ENCODE data around the gene RPL36.
"Not testable (repeated sequence)": the region's sequence is repeated elsewhere in the genome, so short reads cannot be mapped to it uniquely, and the experiment has no call there.

The RPL36 gene

DNA sequence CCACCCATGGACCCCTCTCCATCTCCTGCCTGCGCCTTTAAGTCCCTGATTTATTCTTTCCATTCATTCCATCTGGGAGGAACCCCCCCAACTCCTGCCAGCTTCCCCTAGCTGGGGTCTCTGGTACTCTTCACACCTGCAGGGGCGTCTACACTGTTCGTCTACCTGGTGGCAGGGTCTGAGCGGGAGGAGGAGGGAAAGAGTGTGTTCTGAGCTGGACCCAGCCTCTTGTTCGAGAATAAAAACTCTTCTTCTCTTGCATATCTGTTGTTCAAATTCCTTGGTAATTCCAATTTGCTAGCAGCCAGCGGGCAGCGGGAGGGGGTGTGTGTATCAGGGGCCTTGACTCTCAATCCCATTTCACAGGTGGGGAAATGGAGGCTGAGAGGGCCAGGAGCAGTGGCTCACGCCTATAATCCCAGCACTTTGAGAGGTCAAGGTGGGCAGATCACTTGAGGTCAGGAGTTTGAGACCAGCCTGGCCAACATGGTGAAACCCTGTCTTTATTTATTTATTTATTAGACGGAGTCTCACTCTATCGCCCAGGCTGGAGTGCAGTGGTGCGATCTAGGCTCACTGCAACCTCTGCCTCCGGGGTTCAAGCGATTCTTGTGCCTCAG, 1.7 kb upstream of the RPL36 start:
- in situ Hi-C loops (cut with MboI; ENCODE audit: low sequenced_read_pairs), result not testable (repeated sequence)

- in situ Hi-C loops (cut with MboI; ENCODE audit: low sequenced_read_pairs), result no loop called here
These were observed 1.1 kb downstream of the RPL36 start for GRCh38 chr19:5690955-5691821.

DNA sequence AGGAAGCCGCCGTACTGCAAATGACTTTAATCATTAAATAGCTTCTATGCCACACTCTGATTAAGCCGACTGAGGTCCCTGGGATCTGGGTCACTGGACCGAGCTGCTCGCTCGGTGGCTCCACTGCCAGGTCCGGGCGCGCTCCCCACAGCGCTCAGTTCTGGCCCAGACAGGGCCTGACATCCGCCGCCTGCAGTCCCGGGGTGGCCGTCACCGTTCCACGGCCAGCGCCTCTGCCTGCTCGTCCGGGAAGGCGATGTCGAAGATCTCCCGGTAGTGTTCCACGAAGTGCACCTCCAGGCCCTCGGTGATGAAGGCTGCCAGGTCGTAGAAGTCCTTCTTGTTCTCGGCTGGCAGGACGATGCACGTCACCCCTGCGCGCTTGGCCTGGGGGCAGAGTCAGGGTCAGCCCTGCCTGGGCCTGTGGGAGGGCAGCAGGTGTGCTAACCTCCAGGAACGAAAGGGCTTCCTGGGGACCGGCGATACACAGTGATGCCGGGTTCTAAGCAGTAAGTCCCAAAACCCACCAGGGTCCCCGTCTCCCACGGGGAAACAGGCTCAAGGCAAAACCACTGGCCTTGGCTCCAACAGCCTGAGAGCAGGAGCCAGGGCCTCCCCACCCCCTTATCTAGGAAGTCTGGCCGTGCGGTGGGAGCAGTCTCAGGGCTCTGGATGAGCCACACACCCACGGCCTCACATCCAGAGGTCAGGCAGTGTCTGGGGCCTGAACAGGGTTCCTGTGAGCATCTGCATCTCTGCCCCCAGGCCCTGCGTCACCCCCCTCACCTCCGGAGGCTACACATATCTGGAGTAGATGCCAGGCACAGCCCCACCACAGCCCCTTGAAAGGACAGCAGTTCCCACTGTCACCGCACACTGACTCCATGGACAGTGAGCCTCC, 2.0 kb downstream of the RPL36 start:
- in situ Hi-C loops (cut with MboI; ENCODE audit: low sequenced_read_pairs), result no loop called here

DNA sequence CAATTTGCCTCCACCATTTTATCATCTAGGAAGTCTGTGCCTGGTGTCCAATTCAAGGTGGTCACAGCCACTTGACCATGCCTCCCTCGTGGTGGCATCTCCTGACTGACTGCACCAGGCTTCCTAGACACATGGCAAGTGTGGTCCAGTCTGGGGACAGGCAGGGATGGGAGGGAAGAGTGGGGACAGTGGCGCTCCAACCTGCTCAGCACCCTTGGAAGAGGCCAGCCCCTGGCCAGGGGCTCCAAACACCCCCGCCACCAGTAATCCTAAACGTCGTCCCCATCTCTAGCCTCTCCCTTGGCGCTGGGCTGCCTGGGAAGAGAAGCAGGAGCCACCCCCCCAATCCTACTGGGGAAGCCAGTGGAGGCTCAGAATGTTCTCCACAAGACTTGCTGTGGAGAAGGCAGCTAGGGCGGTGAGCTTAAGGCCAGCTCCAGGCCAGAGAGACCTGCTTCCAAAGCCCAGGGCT, 2.7 kb downstream of the RPL36 start:
- in situ Hi-C loops (cut with MboI; ENCODE audit: low sequenced_read_pairs), result no loop called here

DNA sequence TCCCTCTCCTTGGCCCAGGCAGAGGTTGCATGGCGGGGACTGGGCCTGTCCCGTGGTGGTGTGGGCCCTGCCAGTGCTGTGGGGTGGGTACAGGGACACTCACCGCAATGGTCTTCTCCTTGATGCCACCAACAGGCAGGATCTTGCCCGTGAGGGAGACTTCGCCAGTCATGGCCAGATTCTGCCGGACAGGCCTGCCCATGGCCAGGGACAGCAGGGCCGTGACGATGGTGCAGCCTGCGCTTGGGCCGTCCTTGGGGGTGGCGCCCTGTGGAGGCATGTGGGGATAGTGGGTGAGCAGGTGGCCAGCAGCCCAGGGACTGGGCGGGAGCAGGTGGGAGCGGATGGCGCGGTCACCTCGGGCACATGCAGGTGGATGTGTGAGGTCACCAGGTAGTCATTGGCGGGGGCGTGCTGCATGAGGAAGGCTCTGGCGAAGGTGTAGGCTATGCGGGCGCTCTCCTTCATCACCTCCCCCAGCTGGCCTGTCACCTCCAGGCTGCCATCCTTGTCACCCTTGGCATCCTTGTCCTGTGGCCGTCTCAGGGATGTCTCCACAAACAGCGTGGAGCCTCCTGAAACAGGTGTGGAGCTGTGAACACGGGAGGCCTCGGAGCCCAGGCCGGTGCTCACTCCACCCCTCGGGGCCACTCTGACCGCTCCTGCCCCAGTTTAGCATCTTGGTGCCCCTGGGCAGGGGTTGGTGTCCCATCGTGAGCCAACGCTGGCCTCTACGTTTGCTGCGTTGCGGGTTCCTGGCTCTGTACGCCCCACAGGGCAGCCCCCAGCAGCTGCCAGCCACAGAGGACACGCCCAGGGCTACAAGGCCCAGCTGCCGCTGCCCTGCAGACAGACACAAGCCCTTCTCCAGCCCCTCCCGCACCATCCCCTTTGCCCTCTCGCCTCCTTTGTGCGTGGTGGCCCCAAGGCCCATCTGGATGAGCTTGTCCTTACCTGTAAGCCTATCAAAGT, 3.4 kb downstream of the RPL36 start:
- in situ Hi-C loops (cut with MboI; ENCODE audit: low sequenced_read_pairs), result no loop called here

DNA sequence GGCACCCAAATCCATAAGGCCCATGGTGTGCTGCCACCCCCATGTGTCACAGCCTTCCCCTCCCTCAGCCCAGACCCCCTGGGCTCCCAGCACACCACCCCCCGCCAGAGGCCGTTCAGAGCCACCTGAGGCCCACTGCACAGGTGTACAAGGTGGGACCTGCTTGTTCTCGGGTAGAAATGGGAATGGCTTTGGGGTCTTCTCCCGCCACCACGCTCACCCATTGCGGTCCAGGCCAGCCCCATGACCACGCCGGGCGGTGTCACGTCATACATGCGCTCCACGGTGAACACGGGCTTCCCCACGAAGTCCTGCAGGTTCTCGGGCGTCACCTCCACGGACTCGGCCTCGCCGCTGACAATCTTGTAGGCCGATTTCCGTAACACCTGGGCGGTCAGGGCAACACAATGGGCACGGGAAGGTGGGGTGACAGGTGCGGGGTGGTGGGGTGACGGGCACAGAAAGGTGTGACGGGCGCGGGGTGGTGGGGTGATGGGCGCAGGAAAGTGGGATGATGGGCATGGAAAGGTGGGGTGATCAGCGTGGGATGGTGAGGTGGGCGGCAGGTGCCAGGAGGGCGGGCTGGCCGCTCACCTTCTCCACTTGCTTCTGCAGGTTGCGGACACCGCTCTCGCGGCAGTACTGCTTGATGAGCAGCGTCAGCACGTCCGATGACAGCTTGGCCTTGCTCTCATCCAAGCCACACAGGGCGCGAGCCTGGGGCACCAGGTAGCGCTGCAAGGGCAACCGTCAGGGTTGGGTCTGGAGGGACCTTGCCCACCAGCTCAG, 4.3 kb downstream of the RPL36 start:
- in situ Hi-C loops (cut with MboI; ENCODE audit: low sequenced_read_pairs), result no loop called here

DNA sequence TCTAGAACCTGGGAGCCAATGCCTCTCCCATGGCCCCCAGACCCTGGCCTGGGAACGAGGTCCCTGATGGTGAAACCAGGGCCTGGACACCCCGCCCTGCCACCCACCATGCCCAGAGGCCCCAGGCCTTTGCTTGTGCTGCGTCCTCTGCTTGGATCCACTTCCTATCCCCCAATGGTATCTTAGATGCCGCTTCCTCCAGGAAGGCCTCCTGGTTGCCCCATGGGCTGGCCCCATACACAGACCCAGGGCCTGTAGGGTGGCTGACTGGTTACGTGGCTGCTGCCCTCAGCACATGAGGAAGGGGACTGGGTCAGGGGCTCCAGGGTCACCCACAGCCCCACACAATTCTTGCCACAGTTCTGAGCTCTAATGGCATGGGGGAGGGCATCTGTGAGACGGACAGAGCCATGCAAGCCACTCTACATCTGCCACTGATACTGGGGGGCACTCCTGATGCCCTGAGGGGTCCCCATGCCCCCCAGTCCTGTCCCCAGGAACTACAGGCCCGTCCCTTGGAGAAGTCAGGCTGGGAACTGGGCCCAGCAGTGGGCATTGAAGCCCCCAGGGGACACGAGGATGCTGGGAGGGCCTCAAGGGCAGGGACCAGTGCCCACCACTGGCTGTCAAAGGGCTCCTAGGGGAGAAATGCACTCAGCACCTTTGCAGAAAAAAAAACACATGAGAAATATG, 5.0 kb downstream of the RPL36 start:
- in situ Hi-C loops (cut with MboI; ENCODE audit: low sequenced_read_pairs), result no loop called here

DNA sequence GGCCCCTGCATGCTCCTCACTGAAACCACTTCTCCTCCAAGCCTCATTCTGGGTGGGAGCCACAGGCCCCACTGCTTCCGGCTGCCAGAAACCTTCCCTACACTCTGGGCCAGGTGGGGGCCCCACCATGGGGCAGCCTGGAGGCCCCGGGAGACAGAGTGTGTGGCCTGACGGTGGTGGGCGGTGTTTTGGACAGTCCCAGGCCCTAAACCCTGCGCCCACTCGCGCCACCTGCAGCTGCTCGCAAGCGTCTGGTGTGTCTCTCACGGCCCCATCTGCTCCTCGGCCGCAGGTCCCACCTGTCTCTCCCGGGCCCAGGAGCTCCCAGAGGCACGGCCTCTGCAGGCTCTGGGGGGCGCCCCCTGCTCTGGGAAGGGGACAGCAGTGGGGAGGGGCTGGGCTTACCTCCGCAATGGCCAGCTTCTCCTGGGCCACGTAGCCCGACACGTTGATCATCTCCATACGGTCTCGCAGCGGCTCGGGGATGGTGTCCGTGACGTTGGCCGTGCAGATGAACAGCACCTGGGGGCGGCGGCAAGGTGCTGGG, 5.6 kb downstream of the RPL36 start:
- in situ Hi-C loops (cut with MboI; ENCODE audit: low sequenced_read_pairs), result no loop called here

GRCh38 chr19:5696196-5697021, 6.3 kb downstream of the RPL36 start:
- in situ Hi-C loops (cut with MboI; ENCODE audit: low sequenced_read_pairs), result no loop called here

GRCh38 chr19:5697022-5697889, 7.2 kb downstream of the RPL36 start:
- in situ Hi-C loops (cut with MboI; ENCODE audit: low sequenced_read_pairs), result no loop called here

DNA sequence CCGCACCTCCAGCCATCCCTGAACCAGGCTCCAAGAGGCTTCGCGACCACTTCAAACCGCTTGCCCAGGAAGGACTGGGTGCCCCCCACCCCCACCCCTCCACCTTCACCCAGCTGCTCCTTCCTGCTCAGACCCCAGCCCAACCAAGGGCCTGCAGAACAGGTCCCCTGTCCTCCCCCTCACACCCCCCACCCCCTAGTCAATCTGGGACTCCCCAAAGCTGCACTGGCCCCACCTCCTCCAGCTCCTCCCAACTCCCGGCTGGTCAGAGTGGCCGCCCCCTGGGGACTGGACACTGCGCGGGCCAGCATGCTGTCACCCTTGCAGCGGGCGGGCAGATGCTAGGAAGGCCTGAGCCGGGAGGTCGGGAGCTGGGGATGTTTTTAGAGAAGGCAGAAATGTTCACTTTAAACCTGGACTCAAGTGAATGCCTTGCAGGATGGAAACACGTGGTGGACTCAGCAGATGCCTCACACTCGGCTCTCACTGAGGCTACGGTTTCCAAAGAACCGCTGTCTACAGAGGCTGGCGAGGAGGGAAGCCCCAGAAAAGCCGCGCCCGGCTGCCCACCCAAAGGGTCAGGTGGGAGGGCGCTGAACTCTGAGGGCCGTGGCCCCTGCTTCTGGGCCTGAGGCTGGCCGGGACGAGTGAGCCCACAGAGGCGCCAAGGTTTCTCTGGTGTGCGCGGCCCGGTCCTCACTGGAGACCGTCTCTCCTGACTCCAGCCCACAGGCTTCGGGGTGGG, 8.0 kb downstream of the RPL36 start:
- in situ Hi-C loops (cut with MboI; ENCODE audit: low sequenced_read_pairs), result no loop called here

GRCh38 chr19:5698635-5699422, 8.7 kb downstream of the RPL36 start:
- in situ Hi-C loops (cut with MboI; ENCODE audit: low sequenced_read_pairs), result no loop called here

DNA sequence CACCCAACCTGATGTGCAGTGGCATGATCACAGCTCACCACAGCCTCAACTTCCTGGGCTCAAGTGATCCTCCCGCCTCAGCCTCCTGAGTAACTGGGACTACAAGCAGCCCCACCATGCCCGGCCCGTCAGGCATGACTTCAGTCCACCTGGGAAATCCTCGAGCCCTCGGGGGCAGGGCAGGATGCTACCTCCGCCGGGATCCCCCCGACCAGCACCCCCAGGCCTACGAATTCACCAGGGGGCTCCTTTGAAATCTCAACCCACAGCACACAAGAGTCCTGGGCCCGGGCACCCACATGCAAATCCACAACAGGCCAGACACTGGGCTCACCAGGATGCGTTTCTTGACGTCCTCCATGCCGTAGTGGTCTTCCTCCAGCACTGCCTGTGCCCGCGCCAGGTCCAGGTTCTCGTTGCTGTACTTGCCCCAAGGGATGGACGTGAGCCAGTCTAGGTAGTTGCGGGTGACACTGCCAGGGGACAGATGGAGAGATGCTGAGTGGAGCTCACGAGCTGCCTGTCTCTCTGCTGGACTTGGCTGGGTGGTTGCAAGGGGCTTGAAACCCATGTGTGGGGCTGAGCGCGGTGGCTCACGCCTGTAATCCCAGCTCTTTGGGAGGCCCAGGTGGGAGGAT, 10.5 kb downstream of the RPL36 start:
- in situ Hi-C loops (cut with MboI; ENCODE audit: low sequenced_read_pairs), result no loop called here

GRCh38 chr19:5702053-5702410, 11.9 kb downstream of the RPL36 start:
- in situ Hi-C loops (cut with MboI; ENCODE audit: low sequenced_read_pairs), result not testable (repeated sequence)
